ENCODE data around the gene KCNK4.

GRCh38 chr11:64245401-64245796 lies 45.7 kb upstream of the KCNK4 start:
- TF ChIP-seq CTCF (IDR thresholded peaks at IDR 0.05) = no peak
- no peak for TF ChIP-seq POLR2A (IDR thresholded peaks at IDR 0.05)
